Renal cortical epithelial cell (primary cell): ENCODE results near the gene EPHA8. TPM values are rescaled to one million over a fixed set of nuclear protein-coding genes. Genes with fewer than 3 reads are reported as not detected.

Source experiments
- DNase-seq: peaks from one replicate; pipeline ENCODE4 v3.0.0-alpha.2; 2011; ENCODE audit warnings: low read depth
- total RNA-seq: library from RNA; depleted of rRNA; stranded (reverse); fragments of >200 nt; gene quantifications from 2 replicates; pipeline ENCODE4 v1.2.3, GENCODE V29; 2014

EPHA8 gene
- total RNA-seq, 1 donor from 2014 or later: not detected

GRCh38 chr1:22536506-22536905, 26.8 kb upstream of the EPHA8 start:
- DNase-seq: no peak

DNA sequence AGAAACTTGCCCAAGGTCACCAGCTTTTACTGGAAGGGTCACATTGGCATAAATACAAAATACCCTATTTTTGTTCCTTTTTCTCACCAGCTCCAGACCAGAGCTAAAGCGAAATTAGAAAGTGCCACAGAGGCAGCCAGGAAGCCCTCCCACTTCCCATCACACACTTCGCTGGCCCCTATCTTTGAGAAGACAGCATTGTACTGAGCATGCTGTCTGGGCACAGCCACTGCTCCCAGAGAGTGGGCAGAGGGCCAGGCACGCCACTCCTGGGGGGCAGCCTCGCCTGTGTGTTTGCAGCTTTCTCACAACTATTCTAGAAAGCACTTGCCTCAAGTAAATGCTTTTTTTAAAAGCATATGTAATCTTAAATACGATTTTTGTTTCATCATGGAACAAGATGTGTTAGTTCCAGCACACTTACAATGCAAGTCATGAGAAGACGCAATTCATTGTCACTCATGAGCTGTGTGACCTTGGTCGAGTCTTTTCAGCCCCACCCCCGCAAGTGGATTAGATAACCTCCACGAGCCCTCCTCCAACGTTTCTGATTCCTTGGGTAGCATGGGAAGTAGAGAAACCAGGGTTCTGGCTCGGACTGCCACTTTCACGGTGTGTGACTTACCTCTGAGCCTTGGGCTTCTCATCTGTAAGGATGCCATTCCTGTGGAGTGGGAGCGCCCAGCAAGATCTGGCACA, 25.7 kb upstream of the EPHA8 start:
- DNase-seq: no peak

DNA sequence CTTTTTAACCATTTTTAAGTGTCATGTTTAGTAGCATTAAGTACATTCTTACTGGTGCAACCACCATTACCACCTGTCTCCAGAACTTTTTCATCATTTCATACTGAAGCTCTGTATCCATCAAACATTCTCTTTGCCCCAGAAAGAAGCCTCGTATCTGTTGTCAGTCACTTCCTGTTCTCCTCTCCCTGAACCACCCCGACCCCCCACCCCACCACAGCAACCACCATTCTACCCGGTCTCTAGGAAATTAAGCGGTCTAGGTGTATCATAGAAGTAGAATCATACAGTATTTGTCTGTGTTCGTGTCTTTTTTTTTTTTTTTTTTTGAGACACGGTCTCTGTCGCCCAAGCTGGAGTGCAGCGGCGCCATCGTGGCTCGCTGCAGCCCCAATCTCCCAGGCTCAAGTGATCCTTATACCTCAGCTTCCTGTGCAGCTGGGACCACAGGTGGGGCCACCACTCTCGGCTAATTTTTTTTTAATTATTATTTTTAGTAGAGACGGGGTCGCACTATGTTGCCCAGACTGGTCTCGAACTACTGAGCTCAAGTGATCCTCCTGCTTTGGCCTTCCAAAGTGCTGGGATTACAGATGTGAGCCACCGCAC, 23.7 kb upstream of the EPHA8 start:
- DNase-seq: no peak

DNA sequence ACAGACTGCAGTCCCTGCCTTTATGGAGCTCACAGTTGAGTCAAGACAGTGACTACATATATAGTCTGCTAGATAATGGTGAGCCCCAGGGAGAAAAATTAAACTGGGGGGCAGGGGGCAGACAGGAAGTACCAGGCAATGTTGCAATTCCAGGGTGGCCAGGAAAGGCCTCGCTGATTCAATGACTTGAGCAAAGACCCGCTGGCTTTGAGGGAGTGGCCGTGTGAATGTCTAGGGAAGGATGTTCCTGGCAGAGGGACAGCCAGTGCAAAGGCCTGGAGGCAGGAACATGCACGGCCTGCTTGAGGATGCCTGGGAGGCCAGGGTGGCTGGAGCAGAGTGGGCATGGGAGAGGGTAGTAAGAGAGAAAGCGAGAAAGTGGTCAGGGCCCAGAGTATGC, 23.0 kb upstream of the EPHA8 start:
- DNase-seq: no peak

GRCh38 chr1:22542886-22543285, 20.4 kb upstream of the EPHA8 start:
- no peak for DNase-seq

- DNase-seq: no peak
Measured at GRCh38 chr1:22543679-22544078, 19.6 kb upstream of the EPHA8 start.

- DNase-seq: no peak
Measured at GRCh38 chr1:22544606-22545005, 18.7 kb upstream of the EPHA8 start.

GRCh38 chr1:22545141-22545540, 18.1 kb upstream of the EPHA8 start:
- no peak for DNase-seq

GRCh38 chr1:22547186-22547817, 16.0 kb upstream of the EPHA8 start:
- DNase-seq: no peak

DNA sequence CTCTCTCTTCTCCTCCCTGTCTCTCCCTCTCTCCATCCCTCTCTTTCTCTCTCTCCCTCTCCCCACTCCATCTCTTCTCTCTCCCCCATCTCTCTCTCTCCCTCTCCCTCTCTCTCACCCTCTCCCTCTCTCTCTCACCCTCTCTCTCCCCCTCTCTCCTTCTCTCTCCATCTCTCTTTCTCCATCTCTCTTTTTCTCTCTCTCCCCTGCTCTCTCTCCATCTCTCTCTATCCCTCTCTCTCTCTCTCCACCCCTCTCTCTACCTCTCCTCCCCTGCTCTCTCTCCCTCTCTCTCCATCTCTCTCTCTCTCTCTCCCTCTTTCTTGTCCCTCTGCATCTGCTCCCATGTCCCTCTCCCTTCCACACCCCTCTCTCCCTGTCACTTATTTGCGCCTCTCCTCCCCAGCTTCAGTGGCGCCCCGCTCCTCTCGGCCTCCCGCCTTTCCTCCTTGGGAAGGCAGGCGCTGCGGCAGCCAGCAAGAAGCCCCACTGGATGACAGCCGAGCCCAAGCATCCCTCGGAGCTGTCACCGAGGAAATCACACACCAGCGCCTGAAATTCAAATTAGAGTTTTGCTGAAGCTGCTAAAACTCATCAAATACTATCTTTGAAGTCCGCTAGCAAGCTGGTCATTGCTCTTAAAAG, 15.3 kb upstream of the EPHA8 start:
- DNase-seq: no peak

GRCh38 chr1:22550021-22550420, 13.3 kb upstream of the EPHA8 start:
- DNase-seq: no peak

DNA sequence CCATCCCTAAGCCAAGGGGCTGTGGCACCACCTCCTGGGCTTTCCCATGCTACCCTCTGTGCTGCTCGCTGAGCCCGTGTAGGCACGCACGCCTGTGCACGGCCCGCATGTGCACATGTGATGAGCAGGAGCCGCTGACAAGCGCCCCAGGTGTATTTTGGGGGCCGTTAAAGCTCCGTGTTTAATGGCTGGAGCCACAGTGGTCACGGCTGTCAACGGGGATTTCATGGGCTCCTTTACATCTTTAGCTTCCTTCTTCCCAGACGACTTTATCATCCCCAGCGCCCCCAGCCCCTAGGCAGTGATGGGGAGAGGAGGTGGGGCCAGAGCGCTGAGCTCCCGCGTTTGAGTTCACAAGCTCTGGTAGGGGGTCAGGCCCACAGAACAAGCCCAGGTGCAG, 11.7 kb upstream of the EPHA8 start:
- no peak for DNase-seq

GRCh38 chr1:22552021-22552420, 11.3 kb upstream of the EPHA8 start:
- DNase-seq: no peak

DNA sequence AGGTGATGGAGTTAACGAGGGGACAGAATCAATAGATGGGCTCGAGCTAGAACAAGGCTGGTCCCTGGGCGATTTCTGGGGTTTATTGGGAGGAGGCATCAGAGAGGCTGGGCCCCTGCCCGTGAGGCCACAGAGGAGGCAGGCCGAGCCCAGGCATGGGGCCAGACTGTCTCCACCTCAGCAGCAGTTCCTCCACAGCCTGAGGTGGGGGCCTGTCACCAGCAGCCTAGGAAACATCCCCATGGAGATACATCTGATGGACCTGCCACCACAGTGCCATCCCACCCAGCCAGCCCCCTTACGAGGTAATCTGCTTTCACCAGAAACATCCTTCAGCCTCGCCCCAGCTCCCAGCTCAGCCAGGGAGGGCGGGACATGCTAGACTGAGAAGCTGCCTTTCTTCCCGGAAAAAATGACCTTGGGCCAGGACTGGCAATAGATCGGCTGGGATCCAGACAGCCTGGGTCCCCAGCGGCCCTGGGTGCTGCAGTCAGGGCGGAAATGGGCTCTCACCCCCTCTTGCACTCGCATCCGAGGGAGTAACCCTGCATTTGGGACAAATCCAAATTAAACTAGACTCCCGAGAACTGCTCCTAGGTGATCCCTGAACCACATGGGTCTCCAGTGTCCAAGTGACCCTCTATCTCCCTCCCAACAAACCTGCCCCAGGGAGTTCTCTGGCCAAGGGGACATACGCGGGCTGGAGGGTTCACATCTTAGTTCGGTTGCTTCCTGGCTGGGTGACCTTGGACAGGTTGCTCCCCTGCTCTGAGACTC, 10.0 kb upstream of the EPHA8 start:
- no peak for DNase-seq

GRCh38 chr1:22553991-22554522, 9.2 kb upstream of the EPHA8 start:
- no peak for DNase-seq

GRCh38 chr1:22555371-22555656, 8.0 kb upstream of the EPHA8 start:
- no peak for DNase-seq

- DNase-seq: no peak
Measured at GRCh38 chr1:22556391-22557104, 6.7 kb upstream of the EPHA8 start.

- DNase-seq: peak; percentile 76
Measured at GRCh38 chr1:22557341-22557950, 5.8 kb upstream of the EPHA8 start.

DNA sequence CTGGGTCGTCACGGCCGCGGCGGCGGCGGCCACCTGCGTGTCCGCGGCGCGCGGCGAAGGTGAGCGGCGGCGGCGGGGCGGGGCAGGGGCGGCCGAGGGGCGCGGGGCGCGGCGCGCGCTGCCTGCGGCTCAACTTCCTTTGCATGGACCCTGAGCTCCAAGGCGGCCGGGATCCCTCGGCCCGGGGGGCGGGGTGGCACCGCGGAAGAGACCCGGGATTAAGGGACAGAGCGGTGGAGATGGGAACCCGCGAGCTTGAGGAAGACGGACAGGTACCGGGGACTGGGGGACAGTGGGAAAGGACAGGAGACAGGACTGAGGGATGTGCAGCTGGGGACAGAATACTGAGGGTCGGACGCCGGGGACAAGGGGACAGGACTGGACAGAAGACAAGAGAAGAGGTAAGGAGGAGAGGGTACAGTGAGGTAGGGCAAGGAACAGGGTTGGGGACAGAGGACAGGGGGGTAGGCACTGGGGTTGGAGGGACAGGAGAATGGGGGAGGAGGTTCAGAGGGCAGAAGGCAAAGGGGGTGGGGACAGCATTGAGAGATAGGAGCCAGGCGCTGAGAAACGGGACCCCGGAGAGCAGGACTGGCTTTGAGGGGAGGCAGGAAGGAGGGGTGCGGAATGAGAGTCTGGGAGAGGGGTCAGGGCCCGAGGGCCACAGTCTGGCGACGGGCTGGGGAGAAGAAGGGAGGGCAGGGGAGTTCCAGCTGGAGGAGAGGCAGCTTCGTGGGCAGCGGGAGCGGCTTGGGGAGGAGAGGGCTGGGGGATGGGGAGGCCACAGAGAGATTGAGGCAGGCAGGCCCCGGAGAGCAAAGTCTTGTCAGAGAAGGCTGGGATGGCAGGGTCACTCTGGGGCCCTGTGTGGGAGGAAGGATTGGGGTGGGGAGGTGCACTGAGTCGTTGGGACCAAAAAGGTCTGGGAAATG, 648 bp downstream of the EPHA8 start:
- DNase-seq: no peak

DNA sequence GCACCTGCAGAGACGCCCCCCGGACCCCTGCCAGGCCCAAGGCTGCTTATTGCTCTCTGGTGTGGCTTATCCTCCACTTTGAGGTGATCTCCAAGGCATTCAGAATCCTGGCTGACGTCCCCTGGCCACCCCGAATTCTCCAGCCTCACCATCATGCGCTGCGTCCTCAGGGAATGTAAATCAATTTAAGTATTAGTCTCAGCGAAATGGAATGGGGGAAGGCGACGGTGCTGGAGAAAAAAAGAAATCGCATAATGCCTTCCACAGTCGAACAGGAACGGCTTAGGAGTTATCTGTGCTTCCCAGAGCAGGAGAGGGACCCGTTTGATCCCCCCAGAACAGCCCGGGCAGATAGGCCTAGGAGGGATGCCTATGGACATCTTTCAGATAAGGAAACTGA, 2.9 kb downstream of the EPHA8 start:
- no peak for DNase-seq
